Measurements from ENCODE around the gene GPR15.

The GPR15 gene

DNA sequence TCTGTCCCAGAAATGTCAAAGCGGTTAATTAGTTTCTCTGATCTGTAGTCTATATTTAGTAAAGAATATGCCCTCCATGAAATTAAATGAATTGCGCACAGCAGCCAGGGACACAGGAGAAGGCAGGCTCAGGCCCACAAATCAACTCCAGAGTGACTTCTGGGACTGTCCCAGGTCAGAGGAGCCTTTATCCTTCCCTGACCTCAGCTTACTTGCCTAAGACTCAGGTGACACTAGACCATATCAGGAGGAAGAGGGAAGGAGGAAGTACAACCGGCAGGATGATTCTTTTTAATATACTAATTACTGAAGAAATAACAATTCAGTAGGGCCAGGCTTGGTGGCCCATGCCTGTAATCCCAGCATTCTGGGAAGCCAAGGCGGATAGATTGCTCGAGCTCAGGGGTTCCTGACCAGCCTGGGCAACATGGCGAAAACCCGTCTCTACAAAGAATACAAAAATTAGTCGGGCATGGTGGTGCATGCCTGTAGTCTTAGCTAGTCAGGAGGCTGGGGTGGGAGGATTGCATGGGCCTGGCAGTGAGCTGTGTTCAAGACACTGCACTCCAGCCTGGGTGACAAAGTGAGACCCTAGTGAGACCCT is 1.8 kb upstream of the GPR15 start:
- no peak for DNase-seq (ENCODE audit: low read depth in 1 of 2, low spot score in 1 of 2)

DNA sequence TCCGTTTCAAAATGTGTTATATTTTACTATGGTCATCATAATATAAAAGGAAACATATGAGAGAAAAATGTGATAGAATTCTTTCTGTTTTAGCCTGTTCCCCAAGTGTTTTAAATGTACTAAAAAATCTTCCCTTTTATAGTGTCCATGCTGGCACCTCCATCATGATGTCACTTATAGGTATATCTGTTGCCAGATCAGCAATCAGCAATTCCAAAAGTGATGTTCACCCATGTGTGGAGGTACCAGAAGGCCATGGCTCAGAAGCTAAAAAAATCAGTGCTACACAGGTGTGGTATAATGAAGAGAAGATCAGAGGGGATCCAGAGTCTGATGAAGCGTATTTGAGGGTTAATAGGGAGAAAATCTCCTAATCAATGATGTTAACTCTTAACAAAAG is 1.1 kb upstream of the GPR15 start:
- no peak for DNase-seq (ENCODE audit: low read depth in 1 of 2, low spot score in 1 of 2)

DNA sequence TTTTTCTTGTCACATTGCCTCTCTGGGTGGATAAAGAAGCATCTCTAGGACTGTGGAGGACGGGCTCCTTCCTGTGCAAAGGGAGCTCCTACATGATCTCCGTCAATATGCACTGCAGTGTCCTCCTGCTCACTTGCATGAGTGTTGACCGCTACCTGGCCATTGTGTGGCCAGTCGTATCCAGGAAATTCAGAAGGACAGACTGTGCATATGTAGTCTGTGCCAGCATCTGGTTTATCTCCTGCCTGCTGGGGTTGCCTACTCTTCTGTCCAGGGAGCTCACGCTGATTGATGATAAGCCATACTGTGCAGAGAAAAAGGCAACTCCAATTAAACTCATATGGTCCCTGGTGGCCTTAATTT is 478 bp downstream of the GPR15 start:
- DNase-seq (ENCODE audit: low read depth in 1 of 2, low spot score in 1 of 2): no peak

DNA sequence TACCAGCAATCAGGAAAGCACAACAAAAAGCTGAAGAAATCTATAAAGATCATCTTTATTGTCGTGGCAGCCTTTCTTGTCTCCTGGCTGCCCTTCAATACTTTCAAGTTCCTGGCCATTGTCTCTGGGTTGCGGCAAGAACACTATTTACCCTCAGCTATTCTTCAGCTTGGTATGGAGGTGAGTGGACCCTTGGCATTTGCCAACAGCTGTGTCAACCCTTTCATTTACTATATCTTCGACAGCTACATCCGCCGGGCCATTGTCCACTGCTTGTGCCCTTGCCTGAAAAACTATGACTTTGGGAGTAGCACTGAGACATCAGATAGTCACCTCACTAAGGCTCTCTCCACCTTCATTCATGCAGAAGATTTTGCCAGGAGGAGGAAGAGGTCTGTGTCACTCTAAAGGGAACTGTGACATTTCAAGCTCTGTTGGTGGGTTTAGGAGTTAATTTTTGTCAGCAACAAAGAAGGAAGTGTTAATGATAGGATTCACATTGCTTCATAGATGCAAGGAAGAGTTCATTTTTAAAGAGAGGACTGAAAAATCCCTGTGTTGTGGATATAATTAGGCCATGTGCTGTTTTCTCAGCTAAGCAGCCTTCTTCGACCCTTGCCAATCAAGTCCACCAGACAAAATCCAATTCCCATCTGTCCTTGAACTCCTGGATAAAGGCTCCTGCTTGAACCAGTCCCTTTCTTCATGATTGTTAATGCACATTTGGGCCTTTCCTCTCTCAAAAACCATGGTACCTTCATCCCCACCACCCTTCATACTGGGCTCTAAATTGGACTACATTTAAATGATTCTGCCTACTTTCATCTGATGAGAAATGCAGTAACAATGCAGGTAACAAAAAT is 1.2 kb downstream of the GPR15 start:
- no peak for DNase-seq (ENCODE audit: low read depth in 1 of 2, low spot score in 1 of 2)

DNA sequence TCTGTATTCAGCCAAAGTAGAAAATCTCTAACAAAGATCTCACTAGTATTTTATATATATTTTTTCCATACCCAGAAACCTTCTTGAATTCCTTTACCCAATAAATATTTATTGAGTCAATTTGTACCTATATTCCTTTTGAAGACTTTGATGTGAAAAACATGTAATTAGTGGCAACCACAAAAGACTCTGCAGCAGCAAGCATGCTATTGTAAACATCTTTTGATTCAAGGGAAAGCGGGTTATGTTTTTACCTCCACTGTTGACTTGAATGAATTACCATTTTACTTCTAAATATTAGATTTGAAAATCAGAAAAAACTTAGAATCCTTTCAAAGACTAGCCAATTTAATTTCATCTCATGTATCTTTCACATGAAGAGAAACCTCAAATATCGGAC is 2.4 kb downstream of the GPR15 start:
- DNase-seq (ENCODE audit: low read depth in 1 of 2, low spot score in 1 of 2): no peak

DNA sequence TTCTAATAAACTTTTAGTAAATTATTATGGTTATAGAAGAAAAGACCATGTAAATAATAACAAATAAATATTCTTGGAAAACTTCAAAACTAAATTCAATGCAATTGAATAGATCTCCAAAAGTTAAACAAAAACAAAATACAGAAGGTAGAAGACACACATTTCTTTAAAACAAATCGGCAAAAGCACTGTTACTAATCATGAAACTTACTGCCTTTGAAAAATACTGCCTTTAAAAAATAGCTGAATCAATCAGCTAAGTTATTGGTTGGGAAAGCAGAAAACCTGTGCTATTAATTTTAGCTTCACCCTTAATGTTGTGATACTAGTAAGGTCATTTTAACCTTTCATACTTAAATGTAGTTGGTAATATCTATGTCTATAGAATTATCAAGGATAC is 3.0 kb downstream of the GPR15 start:
- no peak for DNase-seq (ENCODE audit: low read depth in 1 of 2, low spot score in 1 of 2)

DNA sequence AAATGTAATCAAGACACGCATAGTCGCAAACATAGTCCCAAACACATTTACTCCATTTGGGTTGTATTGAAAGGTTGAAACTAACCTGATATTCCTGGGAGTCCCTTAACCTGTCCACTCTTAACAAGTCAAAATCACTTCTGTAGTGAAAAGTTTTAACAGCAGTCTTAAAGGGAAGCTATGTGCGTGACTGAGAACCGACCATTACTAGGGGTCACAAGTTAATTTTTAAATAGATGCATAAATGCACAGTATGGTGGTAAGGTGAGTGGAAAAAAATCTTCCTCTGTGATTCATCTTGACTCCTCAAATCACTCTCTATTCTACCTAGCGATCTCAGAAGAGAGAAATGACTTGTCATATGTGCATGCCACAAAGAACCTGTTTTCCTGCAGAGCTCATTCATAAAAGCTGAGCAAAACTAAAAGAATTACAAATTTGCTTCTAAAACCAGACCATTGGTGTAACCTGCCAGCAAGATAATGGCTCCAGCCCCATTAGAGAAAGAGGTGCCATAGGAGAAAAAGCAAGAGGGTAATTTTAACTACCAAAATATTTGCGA is 4.8 kb downstream of the GPR15 start:
- no peak for DNase-seq (ENCODE audit: low read depth in 1 of 2, low spot score in 1 of 2)

DNA sequence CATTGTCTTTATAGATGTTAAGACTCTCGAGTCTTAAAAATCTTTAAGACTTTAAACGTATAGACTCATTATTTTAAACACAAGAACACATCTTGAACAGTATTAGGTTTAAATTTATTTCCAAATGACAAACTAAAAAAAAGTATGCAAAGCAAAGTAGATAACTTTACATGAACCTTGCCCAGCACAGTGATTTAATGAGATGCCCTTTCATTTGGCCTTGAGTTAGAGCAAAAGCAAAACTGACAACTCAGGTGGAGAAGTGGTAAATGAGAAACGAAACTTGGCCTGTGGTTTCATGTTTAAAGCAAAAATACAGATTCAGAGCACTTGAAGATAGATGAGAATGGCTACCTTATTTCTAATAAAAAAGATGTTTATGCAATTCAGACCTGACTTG is 8.6 kb downstream of the GPR15 start:
- DNase-seq (ENCODE audit: low read depth in 1 of 2, low spot score in 1 of 2): no peak

DNA sequence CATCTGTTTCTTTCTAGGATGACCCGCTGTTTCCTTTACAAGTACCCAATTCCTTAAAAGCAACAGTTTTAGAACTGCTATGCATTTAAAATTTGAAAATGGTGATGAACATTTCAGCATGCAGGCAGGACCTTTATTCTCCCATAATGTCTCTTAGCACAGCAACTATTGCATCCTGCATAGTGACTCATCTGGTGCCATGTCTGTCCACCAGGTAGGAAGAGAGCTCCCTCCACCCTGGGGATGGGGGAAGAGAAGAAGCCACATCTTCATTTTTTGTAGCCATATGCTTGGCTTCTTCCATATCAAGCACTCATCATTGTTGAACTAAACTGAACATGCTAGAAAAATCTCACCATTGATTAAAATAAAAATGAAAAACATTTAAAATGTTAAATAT is 9.9 kb downstream of the GPR15 start:
- DNase-seq (ENCODE audit: low read depth in 1 of 2, low spot score in 1 of 2): no peak

DNA sequence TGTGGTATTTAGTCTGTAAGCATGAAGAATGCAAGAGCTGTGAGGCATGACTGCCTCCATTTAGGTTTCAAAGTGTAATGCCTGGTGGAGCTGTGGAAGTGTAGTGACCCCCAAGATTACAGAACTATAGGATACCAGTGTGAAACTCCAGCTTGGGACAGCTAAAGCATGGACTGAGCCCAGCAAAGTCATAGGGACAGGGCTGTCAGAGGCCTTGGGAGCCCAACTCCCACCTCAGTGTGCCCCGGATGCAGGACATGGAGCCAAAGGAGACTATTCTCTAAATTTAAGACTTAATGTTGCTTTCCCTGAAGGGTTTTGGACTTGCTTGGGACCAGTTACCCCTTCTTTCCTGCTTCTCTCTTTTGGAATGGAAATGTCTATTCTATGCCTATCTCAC is 10.8 kb downstream of the GPR15 start:
- no peak for DNase-seq (ENCODE audit: low read depth in 1 of 2, low spot score in 1 of 2)

DNA sequence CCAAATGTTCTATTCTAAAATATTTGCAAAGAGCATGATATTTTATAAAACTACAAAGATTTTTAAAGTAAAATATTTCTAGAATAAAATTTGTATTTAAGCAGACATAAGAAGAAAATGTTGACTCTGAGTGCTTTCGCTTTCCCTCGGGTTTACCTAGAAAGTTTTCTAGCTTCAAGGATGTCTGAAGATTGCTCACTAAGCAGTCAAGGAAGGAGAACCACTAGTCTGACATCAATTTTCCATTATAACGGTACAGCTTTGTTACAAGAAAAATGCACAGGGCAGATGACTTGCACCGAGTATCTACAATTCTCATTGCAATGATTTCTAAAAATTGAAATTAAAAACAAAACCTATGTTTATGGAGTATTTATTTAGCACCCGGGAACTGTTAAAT is 14.2 kb downstream of the GPR15 start:
- peak in 1 of 2 donors; percentile 46 for DNase-seq (ENCODE audit: low read depth in 1 of 2, low spot score in 1 of 2)

DNA sequence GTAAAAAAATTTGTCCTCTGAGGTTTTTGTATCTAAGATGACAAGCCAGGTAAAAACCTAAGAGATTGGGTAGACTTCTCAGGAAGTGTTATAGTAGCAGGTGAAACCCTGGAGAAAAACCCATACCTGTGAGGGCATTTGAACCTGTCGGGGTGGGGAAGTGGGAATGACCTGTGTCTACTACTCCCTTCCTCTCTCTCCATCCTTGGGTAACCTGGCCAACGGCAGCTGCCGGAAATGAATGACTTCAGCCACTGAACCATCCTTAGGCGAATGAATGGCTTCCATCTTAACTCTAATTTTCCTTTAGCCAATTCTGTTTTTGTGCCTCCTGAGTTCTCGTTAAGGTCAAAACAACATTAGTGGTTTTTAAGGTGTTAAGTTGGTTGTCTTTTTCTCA is 16.8 kb downstream of the GPR15 start:
- no peak for DNase-seq (ENCODE audit: low read depth in 1 of 2, low spot score in 1 of 2)

DNA sequence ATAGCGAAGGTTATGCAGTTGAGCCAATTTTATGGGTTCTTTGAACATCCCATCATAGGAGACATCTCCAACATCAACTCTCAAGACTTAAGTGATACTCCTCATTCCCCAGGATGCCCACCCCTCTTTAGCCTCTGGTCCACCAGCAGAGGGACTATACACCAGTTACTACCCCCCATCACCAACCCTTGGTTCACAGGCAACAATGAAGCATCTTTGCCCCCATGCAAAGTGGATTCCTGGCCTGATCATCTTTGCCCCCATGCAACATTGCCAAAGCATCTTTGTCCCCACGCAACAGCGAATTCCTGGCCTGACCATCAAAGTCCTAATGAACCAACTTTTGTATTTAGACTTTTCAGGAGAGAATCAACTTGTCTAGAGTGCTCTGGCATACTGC is 19.1 kb downstream of the GPR15 start:
- DNase-seq (ENCODE audit: low read depth in 1 of 2, low spot score in 1 of 2): no peak

DNA sequence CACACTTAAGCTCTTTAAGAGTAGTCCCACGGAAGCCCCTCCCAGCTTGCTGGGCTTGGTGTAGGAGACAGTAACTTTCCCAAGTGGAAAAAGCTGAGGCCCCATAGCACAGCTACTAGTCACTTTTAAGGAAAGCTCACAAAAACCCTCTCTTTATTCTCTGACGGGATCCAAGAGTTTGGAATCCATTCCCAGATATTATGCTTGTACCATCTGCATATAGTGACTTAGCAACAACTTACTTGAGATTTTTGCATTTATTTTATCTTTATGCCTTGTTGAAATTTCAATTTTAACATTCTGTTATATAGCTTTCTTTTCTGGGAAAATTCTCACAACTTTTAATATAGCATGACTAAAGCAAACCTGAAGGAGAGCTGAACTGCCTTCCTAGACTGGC is 19.5 kb downstream of the GPR15 start:
- no peak for DNase-seq (ENCODE audit: low read depth in 1 of 2, low spot score in 1 of 2)

DNA sequence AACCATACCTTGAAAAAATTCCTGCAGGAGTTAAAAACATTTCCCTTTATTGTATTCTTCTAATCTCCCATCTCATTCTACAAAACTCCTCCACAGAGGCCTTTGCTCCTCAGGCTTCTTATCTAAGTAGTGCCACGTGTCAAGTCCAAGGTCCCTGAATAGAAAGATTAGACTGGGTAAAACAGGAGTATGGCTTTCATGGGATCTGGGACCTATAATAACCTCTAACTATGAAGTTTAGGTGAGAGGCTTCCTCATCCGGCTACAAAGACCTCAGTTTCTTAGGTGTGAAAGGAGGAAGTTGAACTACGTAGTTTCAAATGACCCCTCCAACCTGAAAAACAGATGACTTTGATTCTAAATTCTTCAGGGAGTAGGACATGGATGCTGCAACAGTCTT is 20.0 kb downstream of the GPR15 start:
- DNase-seq (ENCODE audit: low read depth in 1 of 2, low spot score in 1 of 2): no peak

DNA sequence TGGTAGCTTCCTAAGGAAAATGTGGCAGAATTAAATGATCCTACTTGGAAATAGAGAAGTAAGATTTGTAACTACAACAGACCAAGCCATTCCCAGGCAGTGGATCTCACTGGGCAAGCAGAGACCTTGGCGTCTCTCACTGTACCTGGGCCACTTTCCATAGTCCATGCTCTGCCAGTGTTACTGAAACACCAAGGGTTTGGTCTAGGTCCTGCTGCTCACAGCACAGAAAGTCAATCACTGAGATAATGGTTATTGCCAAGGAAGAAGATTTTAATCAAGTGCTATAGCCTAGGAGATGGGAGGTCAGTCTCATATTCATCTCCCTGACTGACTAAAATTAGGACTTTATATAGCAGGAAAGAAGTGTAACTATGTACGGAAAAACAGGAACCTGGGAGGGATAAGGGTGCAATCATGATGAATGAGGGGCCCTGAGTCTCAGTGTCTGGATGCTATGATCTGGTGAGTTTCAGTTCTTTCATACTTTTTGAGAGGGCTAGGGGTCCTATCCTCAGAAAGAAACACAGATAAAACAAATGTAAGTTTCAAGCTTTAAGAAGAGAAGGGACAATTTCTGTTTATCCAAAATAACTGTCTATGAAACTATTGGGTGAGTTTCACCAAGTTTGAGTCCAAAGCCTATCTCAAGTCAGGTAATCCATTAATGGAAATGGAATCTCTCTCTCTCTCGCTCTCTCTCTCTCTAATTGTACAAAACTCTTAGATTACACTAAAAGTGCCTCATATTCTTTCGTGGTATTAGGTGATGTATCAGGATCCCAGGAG is 20.6 kb downstream of the GPR15 start:
- DNase-seq (ENCODE audit: low read depth in 1 of 2, low spot score in 1 of 2): no peak

DNA sequence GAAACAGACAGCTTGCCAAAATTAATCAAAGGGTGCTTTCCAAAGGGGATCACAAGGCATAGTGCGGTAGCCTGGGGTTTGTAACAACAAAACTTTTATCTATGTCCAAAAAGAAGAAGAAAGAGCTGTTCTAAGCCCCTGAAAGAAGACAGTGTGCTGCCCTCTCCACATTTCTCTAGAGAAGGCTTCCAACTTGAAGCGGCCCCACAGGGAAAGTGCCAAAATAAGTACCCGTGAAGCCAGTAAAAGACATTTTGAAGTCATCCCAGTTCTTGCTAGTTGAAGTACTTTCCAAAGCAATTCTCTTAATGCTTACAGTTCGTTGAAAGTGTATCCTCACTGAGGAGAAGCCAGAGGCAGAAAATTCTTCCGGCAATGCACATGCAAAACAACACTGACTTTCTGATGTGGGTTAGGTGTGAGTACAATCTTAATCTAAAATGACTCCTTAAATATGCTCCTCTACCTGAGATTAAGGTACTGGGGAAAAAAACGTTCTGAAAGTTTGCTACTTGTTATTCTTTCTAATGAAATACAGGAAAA is 21.3 kb downstream of the GPR15 start:
- no peak for DNase-seq (ENCODE audit: low read depth in 1 of 2, low spot score in 1 of 2)

DNA sequence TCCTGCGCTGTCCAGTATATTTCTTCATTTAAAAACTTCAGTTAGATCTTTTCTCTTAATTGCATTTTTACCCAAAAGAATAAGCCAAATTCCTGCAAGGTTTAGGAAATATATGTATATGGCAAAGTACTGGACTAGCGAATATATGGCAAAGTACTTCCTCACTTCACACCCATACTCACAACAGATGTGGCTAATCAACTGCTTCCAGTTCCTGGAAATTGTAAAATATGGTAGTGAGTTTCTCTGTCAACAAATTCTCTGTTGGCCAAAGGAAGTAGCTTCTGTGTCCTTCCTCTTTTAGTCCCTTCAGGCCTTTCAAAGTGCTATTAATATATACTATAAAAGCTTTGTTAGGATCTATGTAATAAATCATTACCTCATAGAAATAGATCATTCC is 22.0 kb downstream of the GPR15 start:
- DNase-seq (ENCODE audit: low read depth in 1 of 2, low spot score in 1 of 2): no peak

DNA sequence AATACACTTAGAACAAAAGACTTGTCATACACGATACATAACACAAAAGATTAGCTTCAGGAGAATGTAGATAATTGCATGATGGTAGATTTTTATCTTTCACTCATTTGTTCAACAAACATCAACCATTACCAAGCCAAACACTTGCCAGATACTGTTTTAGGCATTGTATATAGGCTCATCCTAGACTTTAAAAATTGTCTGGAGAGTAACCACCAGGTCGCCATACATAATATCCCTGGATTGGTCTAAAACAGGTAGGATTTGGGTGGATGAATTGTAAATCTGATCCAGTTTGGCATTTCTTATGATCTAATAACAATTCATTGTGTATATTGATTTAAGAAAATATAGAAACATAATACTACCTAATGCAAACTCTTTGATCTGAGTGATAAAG is 22.8 kb downstream of the GPR15 start:
- no peak for DNase-seq (ENCODE audit: low read depth in 1 of 2, low spot score in 1 of 2)

DNA sequence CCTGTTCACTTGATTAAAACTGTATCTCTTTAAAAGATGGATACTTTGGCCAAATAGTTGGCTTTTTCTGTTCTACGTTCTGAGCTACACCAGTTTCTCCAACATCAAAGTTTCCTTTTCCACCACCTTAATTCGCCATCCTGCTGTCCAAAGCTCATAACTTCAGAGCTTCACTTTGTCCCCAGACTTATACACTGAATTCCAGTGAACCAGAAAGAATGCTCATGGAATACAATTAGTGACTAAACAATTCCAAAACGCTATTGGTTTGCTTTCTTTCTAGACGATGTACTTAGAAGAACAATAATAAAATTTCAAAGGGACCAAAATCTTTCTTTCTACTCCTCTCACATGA is 23.2 kb downstream of the GPR15 start:
- no peak for DNase-seq (ENCODE audit: low read depth in 1 of 2, low spot score in 1 of 2)

DNA sequence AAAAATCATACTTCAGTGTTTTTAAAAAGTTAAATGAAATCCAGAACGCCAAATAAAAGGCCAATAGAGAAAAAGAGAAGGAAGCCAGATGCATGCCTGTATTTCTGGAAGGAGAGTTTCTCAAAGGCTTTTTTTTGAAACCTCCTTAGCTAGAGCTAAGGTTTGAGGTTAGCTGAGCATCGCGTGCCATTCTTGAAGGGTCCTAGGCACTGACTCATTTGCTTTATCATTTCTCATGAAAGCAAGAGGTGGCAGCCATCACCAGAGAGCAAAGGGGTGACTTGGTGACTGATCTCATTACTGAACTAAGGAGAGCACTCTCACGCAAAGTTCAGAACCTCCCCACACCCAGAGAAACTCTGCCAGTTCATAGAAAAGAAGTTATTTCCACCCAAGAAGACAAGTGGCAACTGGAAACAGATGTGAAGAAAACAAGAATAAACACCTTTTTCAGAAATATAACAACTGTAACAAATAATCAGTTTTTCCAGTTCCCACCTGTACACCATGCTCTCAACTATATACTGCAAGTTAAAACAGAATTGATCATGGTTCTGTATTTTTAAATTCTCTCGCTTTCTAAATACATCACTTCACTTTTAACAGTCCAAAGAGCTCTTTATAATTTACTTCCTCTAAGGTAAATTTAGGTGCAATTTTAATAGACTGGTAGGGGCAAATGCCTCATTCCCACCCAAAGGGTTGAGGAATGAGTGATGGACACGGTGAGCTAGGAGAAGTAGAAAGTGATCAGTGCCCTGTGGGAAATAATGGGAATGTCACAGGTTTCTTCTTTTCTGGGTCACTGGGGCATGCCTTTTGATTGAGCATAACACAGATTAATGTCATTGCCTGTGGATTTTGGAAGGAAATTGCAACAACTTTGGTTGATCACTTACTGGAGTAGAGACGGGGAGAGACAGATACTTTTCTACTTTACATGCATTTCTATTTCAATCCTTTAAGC is 24.7 kb downstream of the GPR15 start:
- peak in 1 of 2 donors; percentile 79 for DNase-seq (ENCODE audit: low read depth in 1 of 2, low spot score in 1 of 2)
